Measurements from ENCODE around the gene ETV4. TPM values are rescaled to one million over a fixed set of nuclear protein-coding genes. Genes with fewer than 3 reads are reported as not detected.

ETV4 gene
- total and polyA plus RNA-seq, 2 of the 13 experiments (the other 11 are each of a cell fraction or from before 2014, with no cell fraction given), result 128 to 330 TPM

DNA sequence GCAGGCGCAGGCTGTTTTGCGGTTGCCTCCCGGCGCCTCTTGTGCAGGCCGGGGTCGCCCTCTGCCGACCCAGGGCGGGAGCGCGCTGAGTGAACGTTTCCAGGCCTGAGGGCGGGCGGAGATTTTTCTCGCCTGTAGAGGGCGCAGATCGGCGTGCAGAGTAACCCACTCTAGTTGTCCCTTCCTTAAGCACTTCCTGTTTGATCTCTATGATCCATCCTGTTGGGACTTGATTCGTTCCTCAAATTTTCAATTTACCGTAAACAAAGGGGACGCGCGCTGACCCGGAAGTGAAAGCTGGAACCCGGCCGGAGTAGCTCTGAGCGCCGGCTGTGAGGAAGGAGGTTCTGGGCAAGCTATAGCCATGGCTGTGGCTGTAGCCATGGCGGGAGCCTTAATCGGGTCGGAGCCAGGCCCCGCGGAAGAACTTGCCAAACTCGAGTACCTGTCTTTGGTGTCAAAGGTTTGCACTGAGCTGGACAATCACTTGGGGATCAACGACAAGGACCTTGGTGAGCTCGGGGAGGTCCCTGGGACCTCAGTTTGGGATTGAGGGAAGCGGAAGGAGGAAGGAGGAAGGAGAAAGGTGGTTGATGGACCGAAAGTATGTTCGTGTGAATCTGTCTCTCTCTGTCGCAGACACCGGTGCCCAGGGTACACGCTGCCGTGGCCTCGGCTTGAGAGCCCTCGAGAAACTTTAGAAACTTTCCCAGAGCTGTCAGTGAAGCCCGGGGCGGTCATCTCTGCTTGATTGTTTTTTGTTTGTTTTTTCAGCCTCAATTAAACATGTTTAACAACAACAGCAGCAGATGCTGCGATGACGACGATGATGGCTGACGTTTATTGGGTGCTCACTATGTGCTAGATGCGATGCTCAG, 62.2 kb downstream of the ETV4 start, which contains the start of gene DHX8 (continued):
- TF ChIP-seq ARHGAP35 (CRISPR knock-in tag; IDR thresholded peaks at IDR 0.05; ENCODE audit: borderline replicate concordance), result no peak
- TF ChIP-seq MATR3 (CRISPR knock-in tag; IDR thresholded peaks at IDR 0.05), result no peak
- peak; percentile 97 for TF ChIP-seq ZNF430 (CRISPR knock-in tag; IDR thresholded peaks at IDR 0.05)
- peak; percentile 81; the same call in 1 of the 2 replicates for TF ChIP-seq ZNF138 (CRISPR knock-in tag; IDR thresholded peaks at IDR 0.05; ENCODE audit: low read depth)
- peak; percentile 93 for TF ChIP-seq ZNF792 (CRISPR knock-in tag; IDR thresholded peaks at IDR 0.05)
- TF ChIP-seq SALL1 (CRISPR knock-in tag; IDR thresholded peaks at IDR 0.05), result peak; percentile 97
- TF ChIP-seq PRDM4 (CRISPR knock-in tag; IDR thresholded peaks at IDR 0.05; ENCODE audit: borderline replicate concordance), result no peak
- peak; percentile 88 for TF ChIP-seq YY1 (IDR thresholded peaks at IDR 0.05; ENCODE audit: insufficient read depth, insufficient replicate concordance, low read depth, low read length)
- no peak for TF ChIP-seq RBAK (CRISPR knock-in tag; IDR thresholded peaks at IDR 0.05)
- TF ChIP-seq ZNF609 (CRISPR knock-in tag; IDR thresholded peaks at IDR 0.05; ENCODE audit: borderline replicate concordance), result peak; percentile 76; the same call in 1 of the 2 replicates
- TF ChIP-seq ZNF232 (CRISPR knock-in tag; IDR thresholded peaks at IDR 0.05; ENCODE audit: borderline replicate concordance), result peak; percentile 80; the same call in 1 of the 2 replicates
- no peak for TF ChIP-seq CBX2 (IDR thresholded peaks at IDR 0.05; ENCODE audit: low read depth, low read length)
- no peak for TF ChIP-seq CBX2 (CRISPR knock-in tag; IDR thresholded peaks at IDR 0.05; ENCODE audit: low read depth)
- TF ChIP-seq ZNF17 (CRISPR knock-in tag; IDR thresholded peaks at IDR 0.05), result no peak
- no peak for TF ChIP-seq ATF7 (IDR thresholded peaks at IDR 0.05)
- TF ChIP-seq ATF7 (CRISPR knock-in tag; IDR thresholded peaks at IDR 0.05), result peak; percentile 49; the same call in 1 of the 2 replicates
- TF ChIP-seq ZBED4 (CRISPR knock-in tag; IDR thresholded peaks at IDR 0.05; ENCODE audit: borderline replicate concordance), result peak; percentile 87; the same call in 1 of the 2 replicates
- peak; percentile 76; the same call in 1 of the 2 replicates for TF ChIP-seq ZNF790 (CRISPR knock-in tag; IDR thresholded peaks at IDR 0.05; ENCODE audit: borderline replicate concordance)
